ENCODE measurements around the gene PAGR1.
"Not testable (repeated sequence)": the region's sequence is repeated elsewhere in the genome, so short reads cannot be mapped to it uniquely, and the experiment has no call there.

Gene PAGR1

GRCh38 chr16:29769507-29769906 is 46.4 kb upstream of the PAGR1 start:
- TF ChIP-seq ISL1 (CRISPR knock-in tag; IDR thresholded peaks at IDR 0.05) (no peak), RARB (CRISPR knock-in tag; IDR thresholded peaks at IDR 0.05) (no peak), ZFP30 (CRISPR knock-in tag; IDR thresholded peaks at IDR 0.05) (no peak), BACH2 (CRISPR knock-in tag; IDR thresholded peaks at IDR 0.05; ENCODE audit: borderline replicate concordance) (no peak), TSHZ2 (CRISPR knock-in tag; IDR thresholded peaks at IDR 0.05) (no peak), CSDC2 (CRISPR knock-in tag; IDR thresholded peaks at IDR 0.05) (no peak), ESRRG (CRISPR knock-in tag; IDR thresholded peaks at IDR 0.05) (no peak), ZNF70 (CRISPR knock-in tag; IDR thresholded peaks at IDR 0.05) (no peak)
- no peak for ATAC-seq

GRCh38 chr16:29770250-29770929 is 45.6 kb upstream of the PAGR1 start:
- no peak for ATAC-seq
- TF ChIP-seq SNAI2 (CRISPR knock-in tag; IDR thresholded peaks at IDR 0.05): no peak
- no peak for TF ChIP-seq ZNF565 (CRISPR knock-in tag; conservative IDR thresholded peaks at IDR 0.05; ENCODE audit: low read depth)
- no peak for TF ChIP-seq POU6F1 (CRISPR knock-in tag; IDR thresholded peaks at IDR 0.05; ENCODE audit: borderline replicate concordance, low read depth)

DNA sequence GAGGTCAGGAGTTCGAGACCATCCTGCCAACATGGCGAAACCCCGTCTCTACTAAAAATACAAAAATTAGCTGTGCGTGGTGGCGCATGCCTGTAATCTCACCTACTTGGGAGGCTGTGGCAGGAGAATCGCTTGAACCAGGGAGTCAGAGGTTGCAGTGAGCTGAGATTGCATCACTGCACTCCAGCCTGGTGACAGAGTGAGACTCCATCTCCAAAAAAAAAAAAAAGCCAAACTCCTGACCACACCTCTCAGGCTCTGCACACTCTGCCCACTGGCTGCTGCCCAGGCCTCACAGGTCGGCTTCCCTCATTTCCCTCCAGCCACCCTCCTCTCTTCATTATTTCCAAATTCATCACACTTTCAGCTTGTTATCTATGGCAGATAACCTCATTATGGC is 43.6 kb upstream of the PAGR1 start:
- ATAC-seq: not testable (repeated sequence)

GRCh38 chr16:29774730-29775129 is 41.2 kb upstream of the PAGR1 start:
- no peak for ATAC-seq
- TF ChIP-seq BACH2 (CRISPR knock-in tag; IDR thresholded peaks at IDR 0.05; ENCODE audit: borderline replicate concordance) (no peak), ESRRG (CRISPR knock-in tag; IDR thresholded peaks at IDR 0.05) (no peak), CREB5 (CRISPR knock-in tag; IDR thresholded peaks at IDR 0.05; ENCODE audit: low read depth) (no peak), PPARA (CRISPR knock-in tag; IDR thresholded peaks at IDR 0.05; ENCODE audit: borderline replicate concordance) (no peak), CSDC2 (CRISPR knock-in tag; IDR thresholded peaks at IDR 0.05) (no peak), ISL1 (CRISPR knock-in tag; IDR thresholded peaks at IDR 0.05) (no peak), TSHZ2 (CRISPR knock-in tag; IDR thresholded peaks at IDR 0.05) (no peak), TCF4 (CRISPR knock-in tag; IDR thresholded peaks at IDR 0.05; ENCODE audit: borderline replicate concordance) (no peak), POU6F1 (CRISPR knock-in tag; IDR thresholded peaks at IDR 0.05; ENCODE audit: borderline replicate concordance, low read depth) (no peak), ZNF565 (CRISPR knock-in tag; conservative IDR thresholded peaks at IDR 0.05; ENCODE audit: low read depth) (no peak), ZFP30 (CRISPR knock-in tag; IDR thresholded peaks at IDR 0.05) (no peak), OSR1 (CRISPR knock-in tag; IDR thresholded peaks at IDR 0.05) (no peak), ZNF8 (CRISPR knock-in tag; IDR thresholded peaks at IDR 0.05) (no peak), TOX (CRISPR knock-in tag; IDR thresholded peaks at IDR 0.05; ENCODE audit: borderline replicate concordance) (no peak), RARB (CRISPR knock-in tag; IDR thresholded peaks at IDR 0.05) (no peak), ZFP3 (CRISPR knock-in tag; IDR thresholded peaks at IDR 0.05) (no peak), ZNF70 (CRISPR knock-in tag; IDR thresholded peaks at IDR 0.05) (no peak), SNAI2 (CRISPR knock-in tag; IDR thresholded peaks at IDR 0.05) (no peak), GLIS3 (CRISPR knock-in tag; IDR thresholded peaks at IDR 0.05) (no peak)

Measured in SK-N-SH treated with all-trans-retinoic acid at 6 μM for 48 hours (cell line).